ENCODE data around the gene DNM3.

The DNM3 gene

DNA sequence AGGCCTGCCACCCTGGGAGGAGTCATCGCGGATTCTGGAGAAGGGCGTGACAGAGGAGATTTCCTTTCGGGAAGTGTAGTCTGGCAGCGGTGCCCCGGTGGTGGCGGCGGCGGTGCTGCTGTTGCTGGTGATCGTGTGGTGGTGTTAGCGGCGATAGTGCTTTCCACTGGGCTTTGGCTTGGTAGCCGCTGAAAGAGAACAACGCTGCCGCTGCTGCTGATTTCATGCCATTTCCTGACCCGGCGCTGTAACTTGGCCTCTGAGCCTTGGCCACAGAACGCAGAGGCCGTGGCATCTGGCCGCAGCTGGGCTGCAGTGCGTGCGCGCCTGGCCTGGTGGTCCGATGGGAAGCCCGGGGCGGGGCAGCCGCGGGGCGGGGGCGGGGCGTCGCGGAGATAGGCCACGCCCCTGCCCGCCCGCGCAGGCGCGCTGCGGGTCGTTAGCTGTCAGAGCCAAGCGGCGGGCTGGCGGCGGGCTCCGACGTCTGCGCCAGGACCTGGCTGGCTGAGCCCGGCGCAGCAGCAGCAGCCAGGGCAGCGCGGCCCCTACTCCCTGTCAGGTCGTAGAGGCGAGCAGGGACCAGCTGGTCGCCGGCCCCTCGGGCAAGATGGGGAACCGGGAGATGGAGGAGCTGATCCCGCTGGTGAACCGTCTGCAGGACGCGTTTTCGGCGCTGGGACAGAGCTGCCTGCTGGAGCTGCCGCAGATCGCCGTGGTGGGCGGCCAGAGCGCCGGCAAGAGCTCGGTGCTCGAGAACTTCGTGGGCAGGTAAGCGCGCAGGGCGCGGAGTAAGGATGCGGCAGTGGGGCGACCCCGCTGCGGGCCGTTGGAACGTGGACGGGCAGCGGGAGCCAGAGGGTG lies at the start of gene DNM3:
TSS of gene DNM3 (plus strand) at position 449 of the 861 bp plus-strand sequence. CDS start at position 608, 159 bp downstream.
- TF ChIP-seq, protein P1, sequence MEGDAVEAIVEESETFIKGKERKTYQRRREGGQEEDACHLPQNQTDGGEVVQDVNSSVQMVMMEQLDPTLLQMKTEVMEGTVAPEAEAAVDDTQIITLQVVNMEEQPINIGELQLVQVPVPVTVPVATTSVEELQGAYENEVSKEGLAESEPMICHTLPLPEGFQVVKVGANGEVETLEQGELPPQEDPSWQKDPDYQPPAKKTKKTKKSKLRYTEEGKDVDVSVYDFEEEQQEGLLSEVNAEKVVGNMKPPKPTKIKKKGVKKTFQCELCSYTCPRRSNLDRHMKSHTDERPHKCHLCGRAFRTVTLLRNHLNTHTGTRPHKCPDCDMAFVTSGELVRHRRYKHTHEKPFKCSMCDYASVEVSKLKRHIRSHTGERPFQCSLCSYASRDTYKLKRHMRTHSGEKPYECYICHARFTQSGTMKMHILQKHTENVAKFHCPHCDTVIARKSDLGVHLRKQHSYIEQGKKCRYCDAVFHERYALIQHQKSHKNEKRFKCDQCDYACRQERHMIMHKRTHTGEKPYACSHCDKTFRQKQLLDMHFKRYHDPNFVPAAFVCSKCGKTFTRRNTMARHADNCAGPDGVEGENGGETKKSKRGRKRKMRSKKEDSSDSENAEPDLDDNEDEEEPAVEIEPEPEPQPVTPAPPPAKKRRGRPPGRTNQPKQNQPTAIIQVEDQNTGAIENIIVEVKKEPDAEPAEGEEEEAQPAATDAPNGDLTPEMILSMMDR (IDR thresholded peaks at IDR 0.05; ENCODE audit: low read depth, low read length): no peak
- DNase-seq (ENCODE audit: extremely low read depth, low read depth): peak; percentile 54

DNA sequence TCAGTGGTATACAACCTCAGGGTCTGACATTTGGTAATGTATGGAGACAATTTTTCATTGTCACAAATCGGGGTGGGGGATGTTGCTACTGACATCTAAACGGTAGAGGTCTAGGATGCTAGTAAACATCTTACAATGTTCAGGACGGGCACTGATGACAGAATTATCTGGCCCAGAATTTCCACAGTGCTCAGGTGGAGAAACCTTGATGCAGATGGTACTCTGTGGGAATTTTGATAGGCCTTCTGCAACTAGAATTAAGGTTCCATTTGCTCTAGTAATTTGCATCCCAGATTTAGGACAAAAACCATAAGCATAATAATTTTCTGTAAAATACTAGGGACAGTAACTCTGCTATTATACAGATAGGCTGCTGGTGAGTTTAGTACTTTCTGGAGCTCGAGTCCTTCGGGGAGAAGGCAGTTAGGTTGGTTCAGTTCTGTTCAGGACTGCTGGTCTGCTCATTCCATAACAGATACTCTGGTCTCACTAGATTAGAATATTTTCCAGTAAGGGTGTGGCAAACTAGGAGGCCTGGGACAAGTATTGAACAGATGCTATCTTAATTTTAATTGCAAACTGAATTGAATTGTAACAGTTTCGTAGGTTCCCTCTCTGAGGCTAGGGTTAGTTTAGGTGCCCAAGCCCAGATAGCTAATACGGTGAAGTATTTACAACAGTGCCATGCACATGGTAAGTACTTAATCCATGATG lies 48.5 kb upstream of the DNM3 start:
- TF ChIP-seq, protein P1 (IDR thresholded peaks at IDR 0.05; ENCODE audit: low read depth, low read length): no peak
- DNase-seq (ENCODE audit: extremely low read depth, low read depth): no peak

DNA sequence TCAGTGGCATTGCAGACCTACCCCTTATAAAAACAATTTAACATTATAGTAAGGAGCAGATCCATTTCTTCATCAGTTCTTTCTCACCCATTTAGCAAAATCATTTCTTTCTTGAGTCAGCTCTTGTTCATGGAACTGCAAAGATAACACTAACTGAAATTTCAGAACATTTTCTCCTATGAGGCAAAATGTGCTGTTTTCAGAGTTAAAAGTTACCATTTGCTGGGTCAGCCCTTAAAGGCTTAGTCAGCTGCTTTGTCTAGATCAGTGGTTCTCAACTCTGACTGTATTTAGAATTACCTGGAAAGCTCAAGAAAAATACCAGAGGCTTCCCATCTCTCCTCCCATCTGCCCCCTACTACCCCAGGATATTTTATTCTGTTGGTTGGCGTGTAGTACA lies 47.7 kb upstream of the DNM3 start:
- no peak for DNase-seq (ENCODE audit: extremely low read depth, low read depth)
- TF ChIP-seq, protein P1 (IDR thresholded peaks at IDR 0.05; ENCODE audit: low read depth, low read length): no peak

DNA sequence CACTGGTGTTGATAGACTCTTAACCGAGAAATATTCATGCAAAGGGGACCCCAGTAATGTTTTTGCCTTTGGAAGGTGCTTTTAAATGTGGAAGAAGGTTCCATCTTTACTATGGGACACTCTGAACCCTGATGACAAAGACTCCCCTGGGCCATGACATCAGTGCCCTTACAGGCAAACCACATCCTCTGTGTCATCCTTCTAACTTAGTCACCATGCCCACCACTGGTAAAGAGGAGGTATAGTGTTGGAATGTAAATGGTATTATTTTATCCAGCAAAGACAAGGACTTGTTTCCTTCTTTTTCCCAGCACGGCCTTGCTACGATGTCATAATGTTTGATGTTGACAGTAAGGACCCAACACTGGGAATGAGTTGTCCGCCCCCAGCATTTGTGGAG lies 47.2 kb upstream of the DNM3 start:
- TF ChIP-seq, protein P1 (IDR thresholded peaks at IDR 0.05; ENCODE audit: low read depth, low read length): no peak
- no peak for DNase-seq (ENCODE audit: extremely low read depth, low read depth)

DNA sequence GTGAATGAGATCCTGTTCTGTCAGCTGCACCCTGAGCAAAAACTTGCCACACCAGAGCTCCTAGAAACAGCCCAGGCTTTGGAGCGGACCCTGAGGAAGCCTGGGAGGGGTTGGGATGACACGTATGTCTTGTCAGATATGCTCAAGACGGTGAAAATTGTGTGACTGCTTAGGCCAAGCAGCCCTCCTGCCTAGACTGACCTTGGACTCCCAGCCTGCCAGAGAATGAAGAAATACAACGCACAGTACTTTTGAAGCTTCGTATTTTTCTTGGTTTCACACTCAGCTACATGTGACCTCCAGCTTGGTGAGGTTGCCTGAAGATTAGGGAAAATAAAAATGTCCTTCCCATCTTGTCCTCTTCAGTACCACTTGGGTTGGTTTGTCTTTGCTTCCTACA lies 44.7 kb upstream of the DNM3 start:
- TF ChIP-seq, protein P1 (IDR thresholded peaks at IDR 0.05; ENCODE audit: low read depth, low read length): no peak
- no peak for DNase-seq (ENCODE audit: extremely low read depth, low read depth)

DNA sequence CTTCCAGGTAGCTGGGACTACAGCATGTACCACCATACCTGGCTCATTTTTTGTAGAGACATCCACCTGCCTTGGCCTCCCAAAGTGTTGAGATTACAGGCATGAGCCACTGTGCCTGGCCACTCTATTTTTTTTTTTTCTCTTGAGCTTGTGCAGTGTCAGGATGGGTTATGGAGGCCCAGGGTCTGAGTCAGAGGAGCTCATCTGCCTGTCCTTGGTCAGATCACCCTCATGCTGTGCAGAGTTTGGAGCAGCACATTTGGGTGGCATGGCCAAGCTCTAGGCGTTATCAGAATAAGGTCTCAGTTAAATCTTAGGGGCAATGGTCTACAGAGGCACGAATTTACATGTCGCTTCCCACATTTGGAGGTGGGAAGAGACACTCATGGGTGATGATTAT lies 43.0 kb upstream of the DNM3 start:
- TF ChIP-seq, protein P1 (IDR thresholded peaks at IDR 0.05; ENCODE audit: low read depth, low read length): no peak
- DNase-seq (ENCODE audit: extremely low read depth, low read depth): no peak

DNA sequence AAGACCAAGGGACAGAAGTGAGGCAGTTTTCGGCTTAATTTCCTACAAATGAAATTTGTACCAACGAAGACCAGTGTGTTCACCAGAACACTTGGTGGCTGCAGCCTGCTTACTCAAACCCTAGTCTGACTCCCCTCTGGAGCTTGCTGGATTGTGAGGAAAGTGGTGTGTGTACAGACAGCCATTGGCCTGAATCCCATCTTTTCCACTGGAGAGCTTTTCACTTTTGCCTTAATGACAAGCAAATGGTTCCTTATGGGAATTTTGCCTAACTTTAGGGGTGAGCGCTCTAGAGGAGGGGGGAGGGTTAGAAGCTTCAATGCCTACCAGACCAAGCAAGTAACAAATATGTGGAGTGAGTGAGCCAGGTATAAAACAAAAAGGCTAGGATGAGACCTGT lies 42.5 kb upstream of the DNM3 start:
- TF ChIP-seq, protein P1 (IDR thresholded peaks at IDR 0.05; ENCODE audit: low read depth, low read length): no peak
- DNase-seq (ENCODE audit: extremely low read depth, low read depth): no peak

Measured in AG09319 (cell line).